ENCODE results near the gene ARHGAP29.

The ARHGAP29 gene

DNA sequence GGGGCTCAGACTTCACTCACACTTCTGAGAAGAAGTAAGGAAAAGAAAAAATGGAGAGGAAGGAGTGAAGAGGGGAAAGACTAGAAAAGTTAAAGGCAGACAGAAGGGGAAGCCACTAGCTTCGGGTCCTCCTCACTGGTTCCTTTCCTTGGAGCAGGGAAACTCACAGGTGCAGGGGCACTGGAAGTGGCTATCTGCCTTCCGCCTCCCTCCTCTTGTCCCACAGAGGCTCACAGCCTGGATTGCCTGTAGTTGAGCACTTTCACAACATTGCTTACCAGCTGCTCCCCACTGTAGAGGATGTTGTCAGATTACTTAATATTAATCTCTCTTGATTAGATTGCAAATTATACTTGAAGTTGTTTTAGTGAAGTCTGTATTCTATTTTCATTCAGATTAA is 94.8 kb downstream of the ARHGAP29 start:
- DNase-seq (ENCODE audit: extremely low read depth, low read depth) = no peak
- TF ChIP-seq, protein P1, sequence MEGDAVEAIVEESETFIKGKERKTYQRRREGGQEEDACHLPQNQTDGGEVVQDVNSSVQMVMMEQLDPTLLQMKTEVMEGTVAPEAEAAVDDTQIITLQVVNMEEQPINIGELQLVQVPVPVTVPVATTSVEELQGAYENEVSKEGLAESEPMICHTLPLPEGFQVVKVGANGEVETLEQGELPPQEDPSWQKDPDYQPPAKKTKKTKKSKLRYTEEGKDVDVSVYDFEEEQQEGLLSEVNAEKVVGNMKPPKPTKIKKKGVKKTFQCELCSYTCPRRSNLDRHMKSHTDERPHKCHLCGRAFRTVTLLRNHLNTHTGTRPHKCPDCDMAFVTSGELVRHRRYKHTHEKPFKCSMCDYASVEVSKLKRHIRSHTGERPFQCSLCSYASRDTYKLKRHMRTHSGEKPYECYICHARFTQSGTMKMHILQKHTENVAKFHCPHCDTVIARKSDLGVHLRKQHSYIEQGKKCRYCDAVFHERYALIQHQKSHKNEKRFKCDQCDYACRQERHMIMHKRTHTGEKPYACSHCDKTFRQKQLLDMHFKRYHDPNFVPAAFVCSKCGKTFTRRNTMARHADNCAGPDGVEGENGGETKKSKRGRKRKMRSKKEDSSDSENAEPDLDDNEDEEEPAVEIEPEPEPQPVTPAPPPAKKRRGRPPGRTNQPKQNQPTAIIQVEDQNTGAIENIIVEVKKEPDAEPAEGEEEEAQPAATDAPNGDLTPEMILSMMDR (IDR thresholded peaks at IDR 0.05; ENCODE audit: low read depth, low read length) = no peak

DNA sequence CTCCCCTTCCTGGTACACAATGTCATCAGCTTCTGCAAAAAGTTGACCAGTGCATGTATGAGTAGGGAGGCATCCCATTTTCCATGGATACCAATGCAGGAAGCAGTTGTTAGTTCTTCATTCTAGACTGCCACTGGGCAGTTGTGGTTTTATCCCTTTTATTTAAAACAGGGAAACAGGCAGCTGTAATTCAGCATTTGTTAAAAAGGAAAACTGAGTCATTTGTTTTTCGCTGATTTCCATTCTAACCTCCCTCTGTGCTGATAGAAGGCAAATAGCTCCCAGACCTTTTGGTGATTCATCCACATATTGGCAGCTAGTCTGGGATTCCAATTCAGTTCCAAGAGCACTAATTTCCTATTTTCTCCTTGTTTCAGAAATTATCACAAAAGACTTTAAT is 95.4 kb downstream of the ARHGAP29 start:
- TF ChIP-seq, protein P1 (IDR thresholded peaks at IDR 0.05; ENCODE audit: low read depth, low read length) = no peak
- no peak for DNase-seq (ENCODE audit: extremely low read depth, low read depth)

DNA sequence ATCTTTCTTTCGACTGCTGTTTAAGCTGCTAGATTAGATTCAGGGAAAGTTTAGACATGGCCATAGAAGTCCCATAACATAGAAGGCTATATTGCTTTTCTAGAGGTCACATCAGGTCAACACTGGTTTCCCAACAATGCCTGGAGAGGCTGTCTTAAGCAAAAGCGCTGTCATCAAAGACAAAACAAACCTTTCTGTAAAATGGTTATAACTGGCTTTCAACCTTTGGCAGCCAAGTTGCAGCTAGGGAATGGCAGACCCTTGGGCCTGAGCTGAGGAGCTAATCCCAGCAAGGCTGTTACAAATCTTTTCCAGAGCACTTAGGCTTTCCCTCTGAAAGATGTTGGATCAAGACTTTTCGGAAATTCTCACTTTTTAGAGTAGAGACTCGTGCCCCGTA is 105.3 kb downstream of the ARHGAP29 start:
- TF ChIP-seq, protein P1 (IDR thresholded peaks at IDR 0.05; ENCODE audit: low read depth, low read length) = no peak
- DNase-seq (ENCODE audit: extremely low read depth, low read depth) = no peak

DNA sequence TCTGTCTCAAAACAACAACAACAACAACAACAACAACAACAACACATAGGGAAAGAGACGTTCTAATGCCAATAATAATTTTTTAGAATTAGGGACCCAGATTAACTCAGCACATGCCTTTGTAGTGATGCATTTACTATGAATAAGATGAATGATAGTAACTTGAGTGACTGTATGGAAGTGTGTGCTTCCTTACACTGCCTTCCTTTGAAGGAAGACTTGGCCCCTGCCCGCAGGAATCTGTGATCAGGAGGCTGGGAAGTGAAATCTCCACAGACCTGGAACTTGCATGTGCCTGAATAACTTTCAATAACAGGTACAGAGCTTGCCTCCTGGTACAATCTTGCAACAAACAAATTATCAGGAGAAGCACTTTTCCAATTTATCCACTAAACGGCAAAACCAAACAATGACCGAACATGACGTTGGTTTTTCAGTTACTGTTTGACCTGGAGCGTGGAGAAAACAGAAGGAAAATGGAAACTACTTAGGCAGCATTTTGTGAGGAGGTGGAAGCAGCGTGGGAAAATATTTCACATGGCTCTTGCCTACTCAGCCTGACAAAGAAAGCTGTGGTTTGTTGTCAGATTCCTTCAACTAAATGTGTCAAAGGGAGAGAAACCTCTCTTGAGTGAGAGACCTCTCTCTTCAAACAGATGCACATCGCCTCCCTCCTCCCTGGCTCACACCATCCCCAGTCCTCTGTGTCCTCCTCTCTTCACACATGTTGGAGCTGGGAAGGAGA is 106.4 kb downstream of the ARHGAP29 start:
- TF ChIP-seq, protein P1 (IDR thresholded peaks at IDR 0.05; ENCODE audit: low read depth, low read length) = no peak
- DNase-seq (ENCODE audit: extremely low read depth, low read depth) = no peak

DNA sequence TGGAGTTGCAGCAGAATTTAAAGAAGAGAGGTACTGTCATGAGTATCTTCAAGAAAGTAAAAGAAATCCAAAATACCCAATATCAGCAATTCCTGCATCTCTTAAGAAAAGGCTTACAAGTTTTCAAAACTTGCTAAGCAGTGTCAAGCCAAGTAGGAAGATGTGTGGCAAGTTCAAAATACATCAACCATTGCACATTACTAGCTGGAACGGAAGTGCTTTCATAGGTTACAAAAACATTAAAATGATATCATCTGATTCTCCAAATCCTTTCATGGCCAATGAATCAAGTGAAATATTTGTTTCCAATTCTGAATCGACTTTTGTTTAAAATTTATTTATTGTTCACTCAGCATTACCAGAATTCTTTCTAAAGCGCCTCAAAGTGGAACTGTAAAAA is 110.7 kb downstream of the ARHGAP29 start:
- no peak for DNase-seq (ENCODE audit: extremely low read depth, low read depth)
- TF ChIP-seq, protein P1 (IDR thresholded peaks at IDR 0.05; ENCODE audit: low read depth, low read length) = no peak

DNA sequence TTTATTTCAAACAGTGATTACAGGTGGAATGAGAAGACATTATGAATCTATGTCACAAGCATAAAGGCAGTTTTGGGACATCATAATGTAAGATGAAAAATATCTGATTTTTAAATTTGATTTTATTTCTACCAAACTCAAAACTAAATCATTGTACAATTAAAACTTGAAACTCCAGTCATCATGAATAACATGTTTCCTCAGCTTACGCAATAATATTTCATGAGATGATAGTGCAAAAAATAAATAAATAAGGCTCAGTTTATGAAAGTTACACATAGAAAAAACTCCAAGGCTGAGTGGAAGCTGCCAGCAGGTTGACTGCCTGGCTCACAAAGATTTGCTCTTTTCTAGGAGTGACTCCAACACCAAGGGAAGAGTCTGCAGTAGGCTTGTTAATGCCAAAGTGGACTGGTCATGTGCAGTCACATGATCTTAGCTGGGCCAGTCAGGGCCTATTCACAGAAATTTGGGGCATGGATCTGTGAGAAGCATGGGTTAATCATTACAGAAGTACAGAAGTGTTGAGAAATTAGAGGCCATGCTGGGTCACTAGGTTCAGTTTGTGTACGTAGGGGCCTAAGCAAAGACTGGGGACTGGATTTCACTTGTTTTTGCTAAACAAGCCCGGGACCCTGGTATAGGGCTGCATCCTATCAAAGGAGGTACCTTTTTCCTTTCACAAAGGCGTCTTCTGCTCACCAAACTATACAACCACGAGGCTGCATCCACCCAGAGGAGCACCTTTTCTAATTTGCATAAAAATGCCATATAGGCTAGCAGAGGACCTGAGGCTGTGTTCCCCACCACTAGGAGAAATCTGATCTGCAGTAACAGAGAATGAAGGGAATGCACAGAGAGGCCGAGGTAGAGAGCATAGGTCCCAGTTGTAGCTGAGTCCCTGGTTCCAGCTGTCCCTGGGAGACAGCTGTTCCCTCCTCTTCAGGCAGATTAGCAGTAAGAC is 111.6 kb downstream of the ARHGAP29 start:
- no peak for DNase-seq (ENCODE audit: extremely low read depth, low read depth)

More for the DNA sequence above, 111.6 kb downstream of the ARHGAP29 start:
- TF ChIP-seq, protein P1 (IDR thresholded peaks at IDR 0.05; ENCODE audit: low read depth, low read length) = no peak
